HUES64 (cell line): ENCODE results near the gene MAST4.

Source experiments
- H3K27ac ChIP-seq: 2 replicates; pipeline ENCODE4 v1.7.0; 2013; ENCODE audit warnings: low read depth, low read length, inconsistent platforms
- H3K27me3 ChIP-seq: 2 replicates; pipeline ENCODE4 v1.6.1; 2013; ENCODE audit warnings: mild to moderate bottlenecking, low read length; ENCODE audit not compliant: insufficient read depth
- H3K36me3 ChIP-seq: 2 replicates; pipeline ENCODE4 v1.6.1; 2013; ENCODE audit warnings: mild to moderate bottlenecking, low read length; ENCODE audit not compliant: insufficient read depth
- H3K4me1 ChIP-seq: 2 replicates; pipeline ENCODE4 v1.6.1; 2013; ENCODE audit warnings: mild to moderate bottlenecking, low read length, moderate library complexity; ENCODE audit not compliant: insufficient read depth
- H3K4me3 ChIP-seq: 2 replicates; pipeline ENCODE4 v1.5.1; 2013; ENCODE audit warnings: mild to moderate bottlenecking, low read length, moderate library complexity
- H3K9ac ChIP-seq: 2 replicates; pipeline ENCODE4 v1.6.1; 2013; ENCODE audit warnings: mild to moderate bottlenecking, low read depth, low read length
- H3K9me3 ChIP-seq: 2 replicates; pipeline ENCODE4 v1.6.1; 2013; ENCODE audit warnings: low read depth, low read length; ENCODE audit not compliant: insufficient read depth
- WGBS: fragments of 150-250, 120-280 bp; methylation state at CpG from one replicate; pipeline ENCODE4 v1.1.7; 2013; ENCODE audit warnings: missing lambda C conversion rate; 5-methylcytosine and 5-hydroxymethylcytosine counted together

MAST4 gene

DNA sequence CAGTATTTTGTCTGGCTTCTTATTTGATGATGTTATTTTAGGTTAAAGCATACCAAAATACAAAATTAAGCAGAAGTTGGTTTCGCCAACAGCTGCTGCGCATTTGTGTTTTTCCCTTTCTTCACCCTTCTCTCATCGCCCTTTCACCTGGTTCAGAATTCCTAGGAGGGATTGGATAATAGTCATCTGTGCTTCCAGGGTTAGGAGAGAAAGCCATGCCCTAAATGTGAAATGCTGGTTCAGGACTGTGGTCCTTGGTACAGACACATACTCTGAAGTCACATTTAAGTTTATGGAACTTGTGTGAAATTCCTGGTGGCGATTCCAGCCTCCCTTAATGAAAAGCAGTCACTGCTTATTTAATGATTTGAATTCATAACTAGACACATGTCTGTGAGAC lies 7.7 kb downstream of the MAST4 start:
- H3K4me1 ChIP-seq = 0 out of 2 replicates have a peak, but pooled peaks cover 3% of the 10 kb centered on the region
- H3K27ac ChIP-seq = no peak overlapping the region
- 95% methylated on average over 3 of the region's 4 CpGs for WGBS
- H3K36me3 ChIP-seq = no peaks in the 10 kb centered on the region
- no peaks in the 10 kb centered on the region for H3K9me3 ChIP-seq
- H3K27me3 ChIP-seq = peaks cover 26% of the 10 kb centered on the region
- no peak overlapping the region for H3K4me3 ChIP-seq
- no peak overlapping the region for H3K9ac ChIP-seq

DNA sequence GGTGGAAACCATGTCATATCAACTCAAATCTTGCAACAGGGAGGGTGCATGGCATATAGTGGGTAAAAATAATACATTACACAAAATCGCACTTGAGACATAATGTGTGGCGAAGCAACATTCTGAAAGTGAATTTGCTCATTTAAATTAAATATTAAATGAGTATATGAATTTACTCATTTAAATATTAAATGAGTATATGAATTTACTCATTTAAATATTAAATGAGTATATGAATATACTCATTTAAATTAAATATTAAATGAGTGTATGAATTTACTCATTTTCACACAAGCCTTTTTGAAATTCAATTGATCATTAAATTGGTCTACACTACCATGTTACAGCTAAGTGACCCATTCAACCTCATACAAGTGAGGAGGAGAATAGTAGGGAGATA lies 10.5 kb downstream of the MAST4 start:
- H3K9me3 ChIP-seq = no peaks in the 10 kb centered on the region
- no peak overlapping the region for H3K27ac ChIP-seq
- no peak overlapping the region for H3K4me3 ChIP-seq
- WGBS = no CpG with 5 or more reads among the region's 2 CpGs
- H3K27me3 ChIP-seq = no peaks in the 10 kb centered on the region
- H3K4me1 ChIP-seq = 0 out of 2 replicates have a peak, but pooled peaks cover 3% of the 10 kb centered on the region
- H3K36me3 ChIP-seq = no peaks in the 10 kb centered on the region
- H3K9ac ChIP-seq = no peak overlapping the region

DNA sequence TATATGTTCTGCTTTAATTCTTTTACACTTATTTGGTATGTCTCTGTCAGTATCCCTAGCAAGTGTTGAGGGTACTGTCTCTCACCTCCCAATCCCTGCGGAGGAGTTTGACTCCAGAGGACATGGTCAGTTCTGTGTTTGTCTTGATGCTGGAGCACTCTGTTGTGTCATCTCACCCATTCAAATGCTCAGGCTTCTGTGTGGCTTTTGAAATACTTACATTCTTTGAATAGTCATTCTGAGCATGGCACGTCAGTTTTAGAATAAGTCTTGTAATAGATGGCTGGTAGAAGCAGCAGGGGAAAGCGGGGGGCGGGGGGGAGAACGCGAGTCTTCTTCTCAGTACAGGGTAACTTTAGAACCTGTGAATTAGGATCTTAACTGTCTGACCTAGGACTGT lies 12.3 kb downstream of the MAST4 start:
- no peak overlapping the region for H3K27ac ChIP-seq
- no peak overlapping the region for H3K9ac ChIP-seq
- no peaks in the 10 kb centered on the region for H3K27me3 ChIP-seq
- H3K36me3 ChIP-seq = no peaks in the 10 kb centered on the region
- H3K4me3 ChIP-seq = no peak overlapping the region
- WGBS = 89% methylated on average over 6 of the region's 6 CpGs
- H3K9me3 ChIP-seq = no peaks in the 10 kb centered on the region
- 0 out of 2 replicates have a peak, but pooled peaks cover 3% of the 10 kb centered on the region for H3K4me1 ChIP-seq

DNA sequence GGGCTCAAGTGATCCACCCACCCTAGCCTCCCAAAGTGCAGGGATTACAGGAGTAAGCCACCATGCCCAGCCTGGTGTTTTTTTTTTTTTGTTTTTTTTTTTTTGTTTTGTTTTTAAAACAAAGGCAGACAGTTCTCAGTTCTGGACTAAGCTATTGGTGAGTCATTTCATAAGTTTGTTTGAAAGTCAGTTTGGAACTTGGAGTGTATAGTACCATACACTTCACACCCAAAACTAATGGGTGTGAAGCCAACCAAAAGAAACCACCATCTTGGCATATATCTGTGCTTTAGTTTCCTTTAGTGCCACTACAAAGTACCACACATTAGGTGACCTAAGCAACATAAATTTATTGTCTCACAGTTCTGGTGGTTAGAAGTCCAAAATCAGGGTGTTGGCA lies 13.4 kb downstream of the MAST4 start:
- Histone ChIP-seq H3K4me3 (no peak overlapping the region), H3K4me1 (0 out of 2 replicates have a peak, but pooled peaks cover 3% of the 10 kb centered on the region), H3K9ac (no peak overlapping the region), H3K9me3 (no peaks in the 10 kb centered on the region), H3K27ac (no peak overlapping the region), H3K36me3 (no peaks in the 10 kb centered on the region), H3K27me3 (no peaks in the 10 kb centered on the region)

DNA sequence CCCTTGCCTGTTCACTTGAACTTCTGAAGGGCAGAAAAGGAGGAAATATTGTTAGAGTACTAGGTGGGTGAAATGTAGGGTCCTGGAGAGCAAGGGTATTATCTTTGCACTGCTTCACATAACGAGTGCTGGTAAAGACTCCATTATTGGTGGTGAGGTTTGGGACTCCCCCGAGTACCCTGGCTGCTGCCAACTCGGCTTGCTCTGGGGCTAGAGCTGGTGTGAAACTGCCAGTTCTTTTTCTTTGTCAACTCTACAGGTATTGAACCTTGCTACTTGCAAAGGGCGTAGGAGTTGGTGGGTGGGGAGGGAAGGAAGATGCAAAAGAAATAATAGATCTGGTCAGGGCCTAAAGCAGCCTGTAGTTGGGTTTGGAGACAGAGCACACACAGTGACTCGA lies 16.0 kb downstream of the MAST4 start:
- H3K4me1 ChIP-seq = 0 out of 2 replicates have a peak, but pooled peaks cover 3% of the 10 kb centered on the region
- H3K27ac ChIP-seq = no peak overlapping the region
- no peaks in the 10 kb centered on the region for H3K9me3 ChIP-seq
- H3K36me3 ChIP-seq = no peaks in the 10 kb centered on the region
- H3K9ac ChIP-seq = no peak overlapping the region
- 89% methylated on average over 5 of the region's 5 CpGs for WGBS
- no peak overlapping the region for H3K4me3 ChIP-seq
- no peaks in the 10 kb centered on the region for H3K27me3 ChIP-seq

DNA sequence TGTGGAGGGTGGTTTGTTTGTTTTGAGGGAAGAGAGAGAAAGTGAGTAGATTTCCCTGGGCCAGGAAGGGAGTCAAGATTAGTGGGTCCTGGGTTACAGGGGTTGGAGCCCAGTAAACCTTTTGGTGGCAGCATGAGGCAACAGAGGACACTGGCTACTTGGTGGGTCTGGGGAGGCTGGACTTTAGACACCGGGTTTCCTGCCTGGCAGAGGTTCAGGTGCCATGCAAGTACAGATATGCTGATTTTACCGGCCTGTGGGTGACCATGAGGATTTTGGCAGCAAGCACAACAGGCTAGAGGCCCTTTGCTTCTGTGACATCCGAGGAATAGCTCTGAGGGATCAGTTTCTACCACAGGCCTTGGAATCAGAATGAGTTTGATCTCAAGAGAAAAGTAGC lies 18.9 kb downstream of the MAST4 start:
- WGBS = 94% methylated on average over 3 of the region's 3 CpGs
- no peaks in the 10 kb centered on the region for H3K27me3 ChIP-seq
- H3K4me1 ChIP-seq = no peaks in the 10 kb centered on the region
- H3K4me3 ChIP-seq = no peak overlapping the region
- H3K9me3 ChIP-seq = no peaks in the 10 kb centered on the region
- no peaks in the 10 kb centered on the region for H3K36me3 ChIP-seq
- H3K27ac ChIP-seq = no peak overlapping the region
- H3K9ac ChIP-seq = no peak overlapping the region

DNA sequence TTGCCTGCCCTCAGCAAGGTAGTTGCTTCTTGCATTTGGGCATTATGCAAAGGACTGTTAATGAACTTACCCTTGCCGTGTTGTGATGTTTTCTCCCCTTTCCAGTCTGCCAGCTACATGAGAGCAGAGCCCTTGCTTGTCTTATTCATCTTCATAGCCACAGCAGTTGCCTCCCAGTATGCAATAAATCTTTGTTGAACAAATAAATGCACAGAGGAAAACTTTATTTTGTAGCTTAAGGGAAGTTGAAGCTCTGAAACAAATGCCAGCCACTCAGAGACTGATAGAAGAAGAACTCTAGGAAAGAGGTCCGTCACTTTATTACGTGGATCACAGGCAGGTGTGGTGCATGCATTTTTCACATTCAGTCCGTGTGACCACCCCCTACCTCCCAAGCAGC lies 19.7 kb downstream of the MAST4 start:
- Histone ChIP-seq H3K36me3 (no peaks in the 10 kb centered on the region), H3K4me1 (peaks cover 4% of the 10 kb centered on the region; the same call in 1 of the 2 replicates), H3K27me3 (no peaks in the 10 kb centered on the region), H3K4me3 (no peak overlapping the region), H3K9ac (no peak overlapping the region), H3K27ac (no peak overlapping the region), H3K9me3 (no peaks in the 10 kb centered on the region)
- WGBS = 79% methylated on average over 3 of the region's 4 CpGs

DNA sequence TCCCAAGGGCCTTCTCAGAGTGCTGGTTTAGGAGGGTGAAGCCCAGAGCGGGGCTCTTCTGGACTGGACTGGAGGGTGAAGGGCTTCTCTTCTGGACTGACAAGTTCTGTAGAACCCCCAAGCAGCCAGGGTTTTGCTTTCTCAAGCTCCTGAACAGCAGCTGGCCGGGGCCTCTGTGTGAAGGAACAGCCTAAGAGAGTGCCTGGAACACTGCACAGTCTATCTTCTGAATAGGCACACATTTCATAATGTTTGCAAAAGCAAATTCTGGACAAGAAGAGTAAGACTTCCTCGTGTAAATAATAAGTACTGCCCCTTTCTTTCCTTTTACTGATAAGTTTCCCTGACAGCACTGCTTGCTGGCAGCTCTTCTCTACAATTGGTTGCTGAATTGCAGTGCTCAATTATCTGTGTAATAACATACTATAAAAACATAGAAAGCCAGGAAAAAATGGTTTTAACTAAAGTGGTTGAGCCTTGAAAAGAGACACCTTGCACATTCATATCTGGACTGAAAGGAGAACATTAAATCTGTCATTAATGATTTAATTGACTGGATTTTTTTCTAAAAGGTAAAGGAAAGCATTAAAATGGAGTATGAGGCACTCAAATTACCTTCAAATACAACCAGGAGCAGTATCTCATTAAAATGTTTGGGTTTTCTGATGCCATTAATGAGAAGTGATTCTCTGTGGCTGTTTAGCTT lies 20.5 kb downstream of the MAST4 start:
- H3K27ac ChIP-seq = no peak overlapping the region
- no peaks in the 10 kb centered on the region for H3K9me3 ChIP-seq
- no peak overlapping the region for H3K4me3 ChIP-seq
- H3K36me3 ChIP-seq = no peaks in the 10 kb centered on the region
- peaks cover 9% of the 10 kb centered on the region; the same call in 1 of the 2 replicates for H3K4me1 ChIP-seq
- H3K27me3 ChIP-seq = no peaks in the 10 kb centered on the region
- WGBS = 86% methylated on average over 3 of the region's 3 CpGs
- no peak overlapping the region for H3K9ac ChIP-seq

DNA sequence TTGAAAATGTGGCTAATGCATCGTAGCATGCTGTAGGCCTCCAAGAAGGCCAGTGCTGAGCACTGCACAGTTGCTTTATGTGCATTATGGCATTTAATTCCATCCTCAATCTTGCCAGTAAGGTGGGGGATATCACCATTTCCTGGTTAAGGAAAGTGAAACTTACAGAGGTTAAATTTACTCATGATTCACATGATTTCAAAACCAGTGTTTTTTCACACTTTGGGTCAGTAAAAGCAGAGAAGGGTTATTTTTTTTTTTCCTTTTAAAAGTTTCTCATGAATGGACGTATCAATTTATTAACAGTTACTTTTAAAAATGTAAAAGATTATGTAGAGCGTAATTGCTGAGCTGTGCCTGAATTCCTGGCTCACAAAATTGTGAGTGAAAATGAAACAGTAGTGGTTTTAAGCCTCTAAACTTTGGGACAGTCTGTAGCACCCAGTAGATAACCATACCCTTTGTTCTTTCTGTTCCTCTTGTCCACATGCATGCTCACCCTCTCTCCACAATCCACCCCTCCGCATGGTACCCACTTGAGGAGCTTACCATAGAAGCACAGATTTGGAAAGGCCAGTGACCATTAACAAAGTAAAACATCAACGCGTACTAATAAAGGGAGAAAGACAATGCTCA lies 21.2 kb downstream of the MAST4 start:
- Histone ChIP-seq H3K9ac (no peak overlapping the region), H3K9me3 (no peaks in the 10 kb centered on the region), H3K27ac (no peak overlapping the region), H3K4me3 (no peak overlapping the region), H3K27me3 (no peaks in the 10 kb centered on the region), H3K4me1 (peaks cover 9% of the 10 kb centered on the region; the same call in 1 of the 2 replicates), H3K36me3 (no peaks in the 10 kb centered on the region)
- WGBS = 94% methylated on average over 5 of the region's 6 CpGs

DNA sequence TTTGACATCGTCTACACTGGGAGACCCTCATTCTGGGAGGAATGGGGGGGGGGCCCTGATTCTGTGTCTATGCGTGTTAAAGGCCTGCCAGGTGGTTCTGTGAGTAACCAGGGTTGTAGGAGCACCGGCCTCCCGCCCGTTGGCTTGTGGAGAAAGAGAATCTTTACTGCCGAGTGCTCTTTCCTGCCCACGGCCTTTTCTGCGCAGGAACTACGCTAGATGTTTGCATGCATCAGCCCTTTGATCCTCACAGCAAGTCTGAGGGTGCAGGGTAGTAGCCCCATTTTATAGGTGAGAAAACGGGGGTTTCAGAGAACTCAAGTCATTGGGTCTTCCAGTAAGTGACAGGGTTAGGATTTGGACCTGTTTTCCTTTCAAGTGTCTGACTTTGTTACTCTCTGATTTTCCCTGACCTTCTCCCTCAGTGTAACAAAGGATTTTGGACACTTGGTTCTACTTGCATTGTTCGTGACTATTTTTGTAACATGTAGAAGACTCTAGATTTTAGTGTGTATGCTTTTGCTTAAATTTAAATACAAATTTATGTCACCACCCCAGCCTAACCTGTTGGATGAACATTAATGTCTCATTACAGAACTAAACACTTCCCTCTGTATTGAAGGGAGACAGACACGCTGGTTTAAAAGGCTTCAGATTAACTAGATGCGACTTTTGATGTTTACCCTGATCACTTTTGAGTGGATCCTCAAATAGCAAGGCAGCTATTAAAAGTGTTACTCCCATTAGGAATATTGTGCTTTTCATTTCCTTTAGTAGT lies 22.0 kb downstream of the MAST4 start:
- 95% methylated on average over 12 of the region's 13 CpGs for WGBS
- Histone ChIP-seq H3K4me1 (peaks cover 9% of the 10 kb centered on the region; the same call in 1 of the 2 replicates), H3K27ac (no peak overlapping the region)

DNA sequence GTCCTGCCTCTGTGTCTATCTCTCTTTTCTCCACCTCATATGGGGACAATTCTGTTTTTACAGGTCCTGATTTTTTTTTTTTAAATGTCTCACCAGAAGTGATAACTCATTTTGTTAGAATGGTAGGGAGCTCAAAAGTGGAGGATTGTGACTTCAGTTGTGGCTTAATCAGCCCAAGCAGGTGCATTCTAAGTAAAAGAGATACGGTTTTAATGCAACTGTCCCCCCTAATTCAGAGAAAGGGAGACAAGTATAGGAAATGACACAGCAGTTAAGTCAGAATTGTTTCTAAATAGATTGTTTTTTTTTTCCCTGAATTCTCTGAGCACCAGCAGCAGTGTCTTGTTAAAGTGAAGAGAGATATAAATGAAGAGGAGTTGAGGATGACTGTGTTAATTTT lies 24.5 kb downstream of the MAST4 start:
- Histone ChIP-seq H3K4me3 (no peak overlapping the region), H3K27me3 (no peaks in the 10 kb centered on the region), H3K9me3 (no peaks in the 10 kb centered on the region), H3K9ac (no peak overlapping the region), H3K36me3 (no peaks in the 10 kb centered on the region), H3K4me1 (peaks cover 9% of the 10 kb centered on the region; the same call in 1 of the 2 replicates), H3K27ac (no peak overlapping the region)
- 91% methylated on average over 1 of the region's 1 CpG for WGBS

More for the DNA sequence above, 22.0 kb downstream of the MAST4 start:
- H3K9ac ChIP-seq = no peak overlapping the region
- no peaks in the 10 kb centered on the region for H3K36me3 ChIP-seq
- no peak overlapping the region for H3K4me3 ChIP-seq
- H3K27me3 ChIP-seq = no peaks in the 10 kb centered on the region
- no peaks in the 10 kb centered on the region for H3K9me3 ChIP-seq
